A549 (cell line): ENCODE results near the gene COBL. TPM values are rescaled to one million over a fixed set of nuclear protein-coding genes. Genes with fewer than 3 reads are reported as not detected.

ENCODE experiments used
- ATAC-seq, 2 experiments: fragments of 200-7000 bp in 1 of 2; fragments of >200 bp in 1 of 2; cut with Nextera tagmentation in 1 of 2; cut with Tn5 transposase in 1 of 2; 3 replicates each; pipeline versions ENCODE4 v1.8.0 to v1.9.1; 2018 to 2020; ENCODE audit warnings: mild to moderate bottlenecking in 1 of 2, moderate library complexity in 1 of 2
- CTCF ChIA-PET: fragments of 300-600 bp; sonication (Branson Sonifier 250); formaldehyde crosslinking; extraction: SDS; loops from one replicate; lab custom pipeline; 2021; ENCODE audit warnings: antibody characterized with exemption, inconsistent platforms; lab: Yijun Ruan, JAX
- POLR2A ChIA-PET: fragments of 350-600 bp; formaldehyde crosslinking; extraction: SDS; loops from one replicate; lab custom pipeline; 2021; ENCODE audit warnings: antibody characterized with exemption, inconsistent platforms; lab: Yijun Ruan, JAX
- DNase-seq, 2 experiments: peaks; one replicate each; pipeline versions ENCODE4 v3.0.0 to v3.0.0-alpha.2; 2011 to 2016; ENCODE audit warnings: low read depth in 1 of 2, low spot score in 1 of 2
- FAIRE-seq: peaks from 2 replicates; lab custom pipeline; 2011; peaks lifted over from hg19 to GRCh38; lab: Jason Lieb, UNC
- H3K27ac ChIP-seq, 2 experiments: fragments of >200 bp; sonication (Bioruptor Twin); formaldehyde crosslinking; 3 replicates each; pipeline ENCODE4 v1.5.1; 2016 to 2017
- H3K4me1 ChIP-seq: fragments of >200 bp; sonication (Bioruptor Twin); formaldehyde crosslinking; 3 replicates; pipeline ENCODE4 v1.6.1; 2016
- H3K4me2 ChIP-seq: fragments of >200 bp; sonication (Bioruptor Twin); formaldehyde crosslinking; 3 replicates; pipeline ENCODE4 v1.6.1; 2016
- H3K4me3 ChIP-seq: fragments of >200 bp; sonication (Bioruptor Twin); formaldehyde crosslinking; 3 replicates; pipeline ENCODE4 v1.5.1; 2016
- H3K9me3 ChIP-seq: fragments of >200 bp; sonication (Bioruptor Twin); formaldehyde crosslinking; 3 replicates; pipeline ENCODE4 v1.6.1; 2016
- ATOH8 ChIP-seq: fragments of 250-450 bp; sonication (Bioruptor Pico); IDR thresholded peaks from 2 replicates; pipeline ENCODE4 v1.5.0; 2020; ENCODE audit warnings: low read depth, mild to moderate bottlenecking, moderate library complexity
- BCL3 ChIP-seq: fragments of >200 bp; sonication (Bioruptor Twin); formaldehyde crosslinking; IDR thresholded peaks from 3 replicates; pipeline ENCODE4 v1.6.1; 2016
- CBX2 ChIP-seq: fragments of 200-600 bp; sonication (generic); IDR thresholded peaks from 2 replicates; pipeline ENCODE4 v1.6.1; 2016; ENCODE audit warnings: low read depth, mild to moderate bottlenecking, borderline replicate concordance
- CBX8 ChIP-seq: fragments of 200-600 bp; sonication (generic); IDR thresholded peaks from 2 replicates; pipeline ENCODE4 v1.6.1; 2016
- CHD2 ChIP-seq: fragments of 150-350 bp; IDR thresholded peaks from 2 replicates; pipeline ENCODE4 v1.6.1; 2014; ENCODE audit warnings: low read length; ENCODE audit not compliant: partially characterized antibody
- E2F6 ChIP-seq: IDR thresholded peaks from 2 replicates; pipeline ENCODE4 v1.6.1; 2012; ENCODE audit warnings: low read depth, borderline replicate concordance
- ESRRA ChIP-seq: fragments of 150-350 bp; IDR thresholded peaks from 2 replicates; pipeline ENCODE4 v1.6.1; 2014; ENCODE audit warnings: mild to moderate bottlenecking, low read length, borderline replicate concordance
- FOXS1 ChIP-seq: fragments of 250-450 bp; sonication (Bioruptor Pico); IDR thresholded peaks from 2 replicates; pipeline ENCODE4 v1.5.0; 2020; ENCODE audit warnings: mild to moderate bottlenecking, moderate library complexity
- HOXB13 ChIP-seq: fragments of 250-450 bp; sonication (Bioruptor Pico); IDR thresholded peaks from 2 replicates; pipeline ENCODE4 v1.5.0; 2020; ENCODE audit warnings: low read depth, mild to moderate bottlenecking, moderate library complexity
- HOXB5 ChIP-seq: fragments of 250-450 bp; sonication (Bioruptor Pico); IDR thresholded peaks from 2 replicates; pipeline ENCODE4 v1.5.0; 2020; ENCODE audit warnings: mild to moderate bottlenecking, moderate library complexity
- KDM5A ChIP-seq: fragments of 200-600 bp; sonication (generic); IDR thresholded peaks from 2 replicates; pipeline ENCODE4 v1.6.1; 2016; ENCODE audit warnings: antibody characterized with exemption, mild to moderate bottlenecking
- MAFK ChIP-seq: fragments of 450-650 bp; IDR thresholded peaks from 2 replicates; pipeline ENCODE4 v1.6.1; 2014; ENCODE audit not compliant: partially characterized antibody
- MYC ChIP-seq: IDR thresholded peaks from 2 replicates; pipeline ENCODE4 v1.6.1; 2012; ENCODE audit warnings: mild to moderate bottlenecking, inconsistent platforms, low read length, improper control_type of control experiment, borderline replicate concordance
- NFE2L2 ChIP-seq: fragments of 150-350 bp; conservative IDR thresholded peaks from 2 replicates; pipeline ENCODE4 v1.6.1; 2014; ENCODE audit warnings: low read length
- NPAS2 ChIP-seq: fragments of 250-450 bp; sonication (Bioruptor Pico); IDR thresholded peaks from 2 replicates; pipeline ENCODE4 v1.8.0; 2022; ENCODE audit warnings: mild to moderate bottlenecking, moderate library complexity, borderline replicate concordance
- PBX3 ChIP-seq: IDR thresholded peaks from 2 replicates; pipeline ENCODE4 v1.6.1; 2012
- PHF8 ChIP-seq: fragments of 200-600 bp; sonication (generic); IDR thresholded peaks from 2 replicates; pipeline ENCODE4 v1.6.1; 2016; ENCODE audit warnings: low read depth, mild to moderate bottlenecking, antibody characterized with exemption, moderate library complexity, borderline replicate concordance
- RCOR1 ChIP-seq: fragments of 150-350 bp; IDR thresholded peaks from 2 replicates; pipeline ENCODE4 v1.6.1; 2014; ENCODE audit warnings: antibody characterized with exemption, low read length, low read depth
- RNF2 ChIP-seq: fragments of 200-600 bp; sonication (generic); IDR thresholded peaks from 2 replicates; pipeline ENCODE4 v1.6.1; 2016; ENCODE audit warnings: low read depth, mild to moderate bottlenecking, antibody characterized with exemption, moderate library complexity, borderline replicate concordance
- SMC3 ChIP-seq: fragments of >200 bp; sonication (Bioruptor Twin); formaldehyde crosslinking; IDR thresholded peaks from 3 replicates; pipeline ENCODE4 v1.6.1; 2018; ENCODE audit warnings: inconsistent platforms
- SREBF2 ChIP-seq: fragments of 450-650 bp; IDR thresholded peaks from 2 replicates; pipeline ENCODE4 v1.6.1; 2014; ENCODE audit warnings: mild to moderate bottlenecking, moderate library complexity
- TFCP2L1 ChIP-seq: fragments of 250-450 bp; sonication (Bioruptor Pico); IDR thresholded peaks from 2 replicates; pipeline ENCODE4 v1.5.0; 2021; ENCODE audit warnings: mild to moderate bottlenecking
- TP53 ChIP-seq: fragments of 250-450 bp; sonication (Bioruptor Pico); IDR thresholded peaks from 2 replicates; pipeline ENCODE4 v1.5.0; 2021; ENCODE audit warnings: mild to moderate bottlenecking, moderate library complexity
- USF2 ChIP-seq: fragments of 450-650 bp; IDR thresholded peaks from 2 replicates; pipeline ENCODE4 v1.6.1; 2014; ENCODE audit warnings: antibody characterized with exemption
- ZC3H11A ChIP-seq: fragments of 450-650 bp; IDR thresholded peaks from 2 replicates; pipeline ENCODE4 v1.6.1; 2014; ENCODE audit warnings: antibody characterized with exemption, mild to moderate bottlenecking
- ZNF302 ChIP-seq: fragments of 250-450 bp; sonication (Bioruptor Pico); IDR thresholded peaks from 2 replicates; pipeline ENCODE4 v1.9.0; 2021; ENCODE audit warnings: inconsistent platforms, mild to moderate bottlenecking, moderate library complexity
- ZSCAN20 ChIP-seq: fragments of 250-450 bp; sonication (Bioruptor Pico); IDR thresholded peaks from 2 replicates; pipeline ENCODE4 v1.8.0; 2022; ENCODE audit warnings: mild to moderate bottlenecking, moderate library complexity
- WGBS: methylation state at CpG from one replicate; pipeline ENCODE4 v1.1.6; 2017; ENCODE audit errors: missing lambda C conversion rate; 5-methylcytosine and 5-hydroxymethylcytosine counted together
- polyA plus RNA-seq, 4 experiments: library from polyadenylated mRNA; depleted of rRNA in 3 of 4; stranded (reverse); fragments of >200 nt; fragmentation: RNase III in 1 of 4; extraction: RNeasy Plus Mini Kit Qiagen cat#74134 plus additional on column Dnase treatment in 1 of 4; gene quantifications; 2 replicates in 3 of 4; 3 replicates in 1 of 4; pipeline ENCODE4 v1.2.3, GENCODE V29; 2011 to 2017
- TF ChIP-seq, protein P1 (sequence below): fragments of >200 bp; sonication (Bioruptor Twin); formaldehyde crosslinking; IDR thresholded peaks from 2 replicates; pipeline ENCODE4 v1.6.1; 2016
- TF ChIP-seq, protein P2 (sequence below): IDR thresholded peaks from 2 replicates; pipeline ENCODE4 v1.6.1; 2012

Gene COBL
- polyA plus RNA-seq, 2 of the 4 experiments (the other 2 are of a cell fraction): 1.5 to 7.4 TPM

- no peak for ATAC-seq
- Histone ChIP-seq H3K4me1 (peaks cover 18% of the 10 kb centered on the region), H3K9me3 (no peaks in the 10 kb centered on the region), H3K27ac (no peak overlapping the region), H3K4me2 (no peak overlapping the region), H3K4me3 (no peak overlapping the region)
- 87% methylated on average over 8 of the region's 8 CpGs for WGBS
- ChIA-PET POLR2A (no interaction called here), CTCF (interaction anchor here (0.9 kb wide), 1 partner anchor 32 kb away, joined by 3 read pairs; no protein-coding TSS in a partner anchor)
- DNase-seq: no peak
- FAIRE-seq: no peak
- no peak for TF ChIP-seq CHD2
- TF ChIP-seq SREBF2: no peak
- TF ChIP-seq USF2: no peak
- TF ChIP-seq HOXB5 (CRISPR knock-in tag): no peak
- TF ChIP-seq ZC3H11A: no peak
- TF ChIP-seq RCOR1: no peak
- no peak for TF ChIP-seq NFE2L2
- no peak for TF ChIP-seq PBX3
- TF ChIP-seq ZNF302 (CRISPR knock-in tag): no peak
- no peak for TF ChIP-seq PHF8
- TF ChIP-seq ATOH8 (CRISPR knock-in tag): no peak
- TF ChIP-seq E2F6: no peak
- TF ChIP-seq, protein P1, sequence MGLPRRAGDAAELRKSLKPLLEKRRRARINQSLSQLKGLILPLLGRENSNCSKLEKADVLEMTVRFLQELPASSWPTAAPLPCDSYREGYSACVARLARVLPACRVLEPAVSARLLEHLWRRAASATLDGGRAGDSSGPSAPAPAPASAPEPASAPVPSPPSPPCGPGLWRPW: no peak
- no peak for TF ChIP-seq ZSCAN20 (CRISPR knock-in tag)
- no peak for TF ChIP-seq NPAS2 (CRISPR knock-in tag)
- TF ChIP-seq FOXS1: no peak
- no peak for TF ChIP-seq MAFK
These were observed 280.9 kb downstream of the COBL start for GRCh38 chr7:51035716-51036115.

- ATAC-seq (peak; percentile 76 to 83), FAIRE-seq (no peak), DNase-seq (peak in 1 of 2 experiments; percentile 27)
- Histone ChIP-seq H3K9me3 (no peaks in the 10 kb centered on the region), H3K4me1 (peaks cover 18% of the 10 kb centered on the region), H3K4me2 (peak overlapping the region; percentile 40), H3K27ac (peak overlapping the region; percentile 16 to 52; a peak in 3 of 6 replicates), H3K4me3 (no peak overlapping the region)
- CTCF ChIA-PET: interaction anchor here (0.9 kb wide), 1 partner anchor 147 kb away, joined by 3 read pairs; no protein-coding TSS in a partner anchor
- WGBS: 36% methylated on average over 10 of the region's 10 CpGs
- POLR2A ChIA-PET: no interaction called here
- TF ChIP-seq FOXS1 (no peak), CBX2 (no peak), KDM5A (no peak), TFCP2L1 (CRISPR knock-in tag) (no peak), MYC (no peak), RNF2 (no peak), ESRRA (no peak), NFE2L2 (no peak), TP53 (CRISPR knock-in tag) (no peak), MAFK (no peak), SMC3 (no peak), BCL3 (no peak), ZNF302 (CRISPR knock-in tag) (no peak), HOXB13 (no peak), PBX3 (no peak), CBX8 (no peak)
- TF ChIP-seq, protein P2, sequence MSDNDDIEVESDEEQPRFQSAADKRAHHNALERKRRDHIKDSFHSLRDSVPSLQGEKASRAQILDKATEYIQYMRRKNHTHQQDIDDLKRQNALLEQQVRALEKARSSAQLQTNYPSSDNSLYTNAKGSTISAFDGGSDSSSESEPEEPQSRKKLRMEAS: no peak
These were observed 281.9 kb downstream of the COBL start for GRCh38 chr7:51034521-51035264.
